Loucy (cell line): ENCODE data around the gene NOXO1.

Experiments used
- H2AFZ ChIP-seq: fragments of 200-600 bp; sonication (generic); 2 replicates; pipeline ENCODE4 v1.6.0; 2016; ENCODE audit warnings: antibody characterized with exemption, mild to moderate bottlenecking, low read length, moderate library complexity
- H3F3A ChIP-seq: fragments of 200-600 bp; 2 replicates; pipeline ENCODE4 v1.6.0; 2016; ENCODE audit warnings: antibody characterized with exemption, low read depth, mild to moderate bottlenecking
- H3K27me3 ChIP-seq: fragments of 200-600 bp; sonication (generic); 2 replicates; pipeline ENCODE4 v1.6.1; 2014; ENCODE audit warnings: low read length, mild to moderate bottlenecking; ENCODE audit not compliant: insufficient read depth, poor library complexity, severe bottlenecking
- H3K36me3 ChIP-seq: fragments of 200-600 bp; sonication (generic); 2 replicates; pipeline ENCODE4 v1.6.1; 2016; ENCODE audit warnings: low read length; ENCODE audit not compliant: insufficient read depth
- H3K4me1 ChIP-seq: fragments of 200-600 bp; sonication (generic); 2 replicates; pipeline ENCODE4 v1.5.1; 2014; ENCODE audit warnings: low read length, mild to moderate bottlenecking; ENCODE audit not compliant: insufficient read depth, poor library complexity, severe bottlenecking
- H3K4me2 ChIP-seq: fragments of 200-600 bp; sonication (generic); 2 replicates; pipeline ENCODE4 v1.6.0; 2014; ENCODE audit warnings: antibody characterized with exemption, low read length, low read depth, mild to moderate bottlenecking; ENCODE audit not compliant: poor library complexity, severe bottlenecking
- H3K4me3 ChIP-seq: fragments of 200-600 bp; sonication (generic); 2 replicates; pipeline ENCODE4 v1.5.1; 2014; ENCODE audit warnings: low read length, mild to moderate bottlenecking, mixed read lengths; ENCODE audit not compliant: poor library complexity, severe bottlenecking
- H3K79me2 ChIP-seq: fragments of 200-600 bp; sonication (generic); 2 replicates; pipeline ENCODE4 v1.6.1; 2014; ENCODE audit warnings: low read length; ENCODE audit not compliant: insufficient read depth
- H3K9ac ChIP-seq: fragments of 200-600 bp; sonication (generic); 2 replicates; pipeline ENCODE4 v1.6.0; 2014; ENCODE audit warnings: mild to moderate bottlenecking, low read depth, low read length, moderate library complexity; ENCODE audit not compliant: poor library complexity, severe bottlenecking
- H3K9me2 ChIP-seq: fragments of 200-600 bp; sonication (generic); replicated peaks from 2 replicates; pipeline ENCODE4 v1.6.1; 2016; ENCODE audit warnings: low read depth, low read length, mixed read lengths
- H3K9me3 ChIP-seq: fragments of 200-600 bp; sonication (generic); 2 replicates; pipeline ENCODE4 v1.6.1; 2014; ENCODE audit warnings: mild to moderate bottlenecking, antibody characterized with exemption, low read length, low read depth; ENCODE audit not compliant: insufficient read depth
- H4K20me1 ChIP-seq: fragments of 200-600 bp; sonication (generic); 2 replicates; pipeline ENCODE4 v1.6.0; 2014; ENCODE audit warnings: antibody characterized with exemption, low read length, mild to moderate bottlenecking; ENCODE audit not compliant: insufficient read depth, poor library complexity, severe bottlenecking
- EZH2phosphoT487 ChIP-seq: fragments of 200-600 bp; IDR thresholded peaks from 2 replicates; pipeline ENCODE4 v1.6.1; 2018; ENCODE audit warnings: antibody characterized with exemption, mild to moderate bottlenecking, moderate library complexity, borderline replicate concordance
- TF ChIP-seq, protein P1 (sequence below): fragments of 200-600 bp; sonication (generic); conservative IDR thresholded peaks from 2 replicates; pipeline ENCODE4 v1.5.1; 2014; ENCODE audit warnings: mild to moderate bottlenecking, antibody characterized with exemption, low read length

Gene NOXO1

DNA sequence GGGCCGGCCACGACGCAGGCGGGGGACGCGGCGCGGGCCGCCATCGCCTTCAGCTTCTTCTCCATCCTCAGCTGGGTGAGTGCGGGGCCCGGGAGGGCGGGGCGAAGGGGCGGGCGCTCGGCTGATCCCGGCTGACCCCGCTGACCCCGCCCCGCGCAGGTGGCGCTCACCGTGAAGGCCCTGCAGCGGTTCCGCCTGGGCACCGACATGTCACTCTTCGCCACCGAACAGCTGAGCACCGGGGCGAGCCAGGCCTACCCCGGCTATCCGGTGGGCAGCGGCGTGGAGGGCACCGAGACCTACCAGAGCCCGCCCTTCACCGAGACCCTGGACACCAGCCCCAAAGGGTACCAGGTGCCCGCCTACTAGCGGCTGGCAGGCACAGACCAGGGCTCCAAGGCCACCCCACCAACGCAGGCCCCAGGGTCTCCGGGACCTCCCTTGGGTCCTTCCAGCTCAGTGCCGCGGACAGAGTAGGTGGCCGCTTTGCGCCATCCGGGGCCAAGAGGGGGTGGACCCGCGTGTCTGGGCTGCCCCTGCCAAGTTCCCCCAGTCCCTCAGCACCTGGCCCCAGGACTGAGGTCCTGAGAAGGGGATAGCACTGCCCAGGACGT lies 11.5 kb upstream of the NOXO1 start:
- Histone ChIP-seq H3K4me2 (no peak overlapping the region), H3K9me3 (no peaks in the 10 kb centered on the region), H3K9ac (no peak overlapping the region), H4K20me1 (no peaks in the 10 kb centered on the region), H3K9me2 (no peaks in the 10 kb centered on the region), H3F3A (no peaks in the 10 kb centered on the region), H3K79me2 (no peaks in the 10 kb centered on the region), H3K36me3 (peaks cover 3% of the 10 kb centered on the region; the same call in 1 of the 2 replicates), H3K4me1 (no peaks in the 10 kb centered on the region), H2AFZ (no peak overlapping the region), H3K4me3 (no peak overlapping the region), H3K27me3 (no peaks in the 10 kb centered on the region)
- TF ChIP-seq EZH2phosphoT487 = no peak
- TF ChIP-seq, protein P1, sequence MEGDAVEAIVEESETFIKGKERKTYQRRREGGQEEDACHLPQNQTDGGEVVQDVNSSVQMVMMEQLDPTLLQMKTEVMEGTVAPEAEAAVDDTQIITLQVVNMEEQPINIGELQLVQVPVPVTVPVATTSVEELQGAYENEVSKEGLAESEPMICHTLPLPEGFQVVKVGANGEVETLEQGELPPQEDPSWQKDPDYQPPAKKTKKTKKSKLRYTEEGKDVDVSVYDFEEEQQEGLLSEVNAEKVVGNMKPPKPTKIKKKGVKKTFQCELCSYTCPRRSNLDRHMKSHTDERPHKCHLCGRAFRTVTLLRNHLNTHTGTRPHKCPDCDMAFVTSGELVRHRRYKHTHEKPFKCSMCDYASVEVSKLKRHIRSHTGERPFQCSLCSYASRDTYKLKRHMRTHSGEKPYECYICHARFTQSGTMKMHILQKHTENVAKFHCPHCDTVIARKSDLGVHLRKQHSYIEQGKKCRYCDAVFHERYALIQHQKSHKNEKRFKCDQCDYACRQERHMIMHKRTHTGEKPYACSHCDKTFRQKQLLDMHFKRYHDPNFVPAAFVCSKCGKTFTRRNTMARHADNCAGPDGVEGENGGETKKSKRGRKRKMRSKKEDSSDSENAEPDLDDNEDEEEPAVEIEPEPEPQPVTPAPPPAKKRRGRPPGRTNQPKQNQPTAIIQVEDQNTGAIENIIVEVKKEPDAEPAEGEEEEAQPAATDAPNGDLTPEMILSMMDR = no peak

DNA sequence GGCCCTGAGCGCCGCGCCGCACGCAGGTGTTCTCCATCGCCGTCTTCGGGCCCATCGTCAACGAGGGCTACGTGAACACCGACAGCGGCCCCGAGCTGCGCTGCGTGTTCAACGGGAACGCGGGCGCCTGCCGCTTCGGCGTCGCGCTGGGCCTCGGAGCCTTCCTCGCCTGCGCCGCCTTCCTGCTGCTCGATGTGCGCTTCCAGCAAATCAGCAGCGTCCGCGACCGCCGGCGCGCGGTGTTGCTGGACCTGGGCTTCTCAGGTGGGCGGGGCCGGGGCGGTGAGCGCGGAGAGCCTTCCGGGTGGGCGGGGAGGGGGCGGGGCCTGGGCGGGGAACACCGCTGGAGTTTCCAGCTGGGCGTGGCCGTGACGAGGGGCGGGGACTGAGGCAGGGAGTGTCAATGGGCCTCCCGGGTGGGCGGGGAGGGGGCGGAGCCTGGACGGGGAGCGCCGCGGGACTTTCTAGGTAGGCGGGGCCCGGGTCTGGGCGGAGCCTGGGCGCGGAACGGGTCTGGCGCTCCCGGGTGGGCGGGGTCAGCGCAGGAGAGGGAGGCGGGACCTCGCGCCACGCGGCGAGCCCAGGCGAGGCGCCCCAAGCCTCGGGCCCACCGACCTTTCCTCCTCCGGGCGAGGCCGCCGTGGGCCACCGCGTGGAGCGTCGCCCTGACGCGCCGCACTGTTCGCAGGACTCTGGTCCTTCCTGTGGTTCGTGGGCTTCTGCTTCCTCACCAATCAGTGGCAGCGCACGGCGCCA lies 10.9 kb upstream of the NOXO1 start:
- Histone ChIP-seq H3K27me3 (no peaks in the 10 kb centered on the region), H3K4me2 (no peak overlapping the region), H3K79me2 (no peaks in the 10 kb centered on the region), H3K9me2 (no peaks in the 10 kb centered on the region), H3F3A (no peaks in the 10 kb centered on the region), H4K20me1 (no peaks in the 10 kb centered on the region), H3K9ac (no peak overlapping the region), H3K36me3 (peaks cover under 1% of the 10 kb centered on the region; the same call in 1 of the 2 replicates), H3K9me3 (no peaks in the 10 kb centered on the region), H3K4me1 (no peaks in the 10 kb centered on the region), H2AFZ (no peak overlapping the region), H3K4me3 (no peak overlapping the region)
- TF ChIP-seq EZH2phosphoT487 = no peak
- TF ChIP-seq, protein P1 = no peak

DNA sequence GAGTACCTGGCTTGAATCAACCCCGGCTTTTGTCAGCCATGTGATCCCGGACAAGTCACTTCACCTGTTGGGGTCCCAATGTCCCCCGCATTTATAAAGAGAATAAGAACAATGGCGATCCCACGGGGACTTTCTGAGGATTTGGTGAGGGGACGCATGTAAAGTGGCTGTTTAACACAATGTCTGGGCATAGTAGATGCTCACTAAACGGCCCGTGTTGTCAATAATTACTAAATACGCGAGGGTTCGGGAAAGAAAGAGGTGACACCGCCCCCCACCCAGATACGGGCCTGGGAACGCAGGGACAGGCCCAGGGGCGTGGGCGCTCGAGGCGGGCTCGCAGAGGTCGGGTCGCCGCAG lies 10.3 kb upstream of the NOXO1 start:
- H2AFZ ChIP-seq = no peak overlapping the region
- H3K9me2 ChIP-seq = no peaks in the 10 kb centered on the region
- H3K27me3 ChIP-seq = no peaks in the 10 kb centered on the region
- H3F3A ChIP-seq = no peaks in the 10 kb centered on the region
- no peaks in the 10 kb centered on the region; the same call in 1 of the 2 replicates for H3K36me3 ChIP-seq
- no peak overlapping the region for H3K4me2 ChIP-seq
- H4K20me1 ChIP-seq = no peaks in the 10 kb centered on the region
- H3K9me3 ChIP-seq = no peaks in the 10 kb centered on the region
- no peaks in the 10 kb centered on the region for H3K4me1 ChIP-seq
- no peak overlapping the region for H3K9ac ChIP-seq
- no peak overlapping the region for H3K4me3 ChIP-seq
- no peaks in the 10 kb centered on the region for H3K79me2 ChIP-seq
- TF ChIP-seq, protein P1 = no peak
- no peak for TF ChIP-seq EZH2phosphoT487
